HPDE6-E6E7 (cell line): Measurements from ENCODE around the gene C15orf40.

Experiments
- DNase-seq: peaks from one replicate; pipeline ENCODE4 v3.0.0; 2011; ENCODE audit warnings: missing footprints; ENCODE audit errors: extremely low spot score

Gene C15orf40

GRCh38 chr15:82993144-82993543, 18.3 kb downstream of the C15orf40 start:
- DNase-seq, result no peak

- no peak for DNase-seq
These were observed 18.9 kb downstream of the C15orf40 start for GRCh38 chr15:82992436-82992998.

GRCh38 chr15:82986442-82986780, 25.0 kb downstream of the C15orf40 start:
- peak; percentile 40 for DNase-seq

GRCh38 chr15:82985688-82986441, 25.6 kb downstream of the C15orf40 start, which contains the start of gene RAMAC:
TSS of gene RAMAC (plus strand) at chr15:82986210. CDS start at chr15:82989019, 2,809 bp downstream.
- peak; percentile 91 for DNase-seq

- no peak for DNase-seq
These were observed 30.5 kb downstream of the C15orf40 start for GRCh38 chr15:82980981-82981380.

- DNase-seq, result no peak
These were observed 31.7 kb downstream of the C15orf40 start for GRCh38 chr15:82979726-82980125.

GRCh38 chr15:82978438-82978837, 33.0 kb downstream of the C15orf40 start:
- DNase-seq, result no peak

- DNase-seq, result no peak
These were observed 34.4 kb downstream of the C15orf40 start for GRCh38 chr15:82977076-82977475.

- DNase-seq, result no peak
These were observed 38.4 kb downstream of the C15orf40 start for GRCh38 chr15:82972990-82973389.

- DNase-seq, result no peak
These were observed 40.0 kb downstream of the C15orf40 start for GRCh38 chr15:82971218-82971984.

- no peak for DNase-seq
These were observed 40.7 kb downstream of the C15orf40 start for GRCh38 chr15:82970696-82971095.

- DNase-seq, result no peak
These were observed 41.3 kb downstream of the C15orf40 start for GRCh38 chr15:82970078-82970686.

GRCh38 chr15:82969353-82969752, 42.1 kb downstream of the C15orf40 start:
- DNase-seq, result no peak

GRCh38 chr15:82968066-82968465, 43.4 kb downstream of the C15orf40 start:
- no peak for DNase-seq

- DNase-seq, result no peak
These were observed 44.8 kb downstream of the C15orf40 start for GRCh38 chr15:82966671-82967071.

- DNase-seq, result no peak
These were observed 46.5 kb downstream of the C15orf40 start for GRCh38 chr15:82964890-82965289.

- no peak for DNase-seq
These were observed 47.7 kb downstream of the C15orf40 start for GRCh38 chr15:82963471-82964341.

GRCh38 chr15:82960766-82961165, 50.7 kb downstream of the C15orf40 start:
- no peak for DNase-seq

- no peak for DNase-seq
These were observed 52.0 kb downstream of the C15orf40 start for GRCh38 chr15:82959423-82959822.

GRCh38 chr15:82958638-82959037, 52.8 kb downstream of the C15orf40 start:
- DNase-seq, result no peak
